PC-9 (cell line): Measurements from ENCODE around the gene EGR1.

Experiments
- CTCF ChIP-seq: fragments of 200-600 bp; sonication (generic); conservative IDR thresholded peaks from 2 replicates; pipeline ENCODE4 v1.6.1; 2017; ENCODE audit warnings: mixed run types, antibody characterized with exemption, mild to moderate bottlenecking, moderate library complexity
- EZH2 ChIP-seq: fragments of 200-600 bp; sonication (generic); IDR thresholded peaks from 2 replicates; pipeline ENCODE4 v1.8.0; 2017; ENCODE audit warnings: antibody characterized with exemption, low read depth

DNA sequence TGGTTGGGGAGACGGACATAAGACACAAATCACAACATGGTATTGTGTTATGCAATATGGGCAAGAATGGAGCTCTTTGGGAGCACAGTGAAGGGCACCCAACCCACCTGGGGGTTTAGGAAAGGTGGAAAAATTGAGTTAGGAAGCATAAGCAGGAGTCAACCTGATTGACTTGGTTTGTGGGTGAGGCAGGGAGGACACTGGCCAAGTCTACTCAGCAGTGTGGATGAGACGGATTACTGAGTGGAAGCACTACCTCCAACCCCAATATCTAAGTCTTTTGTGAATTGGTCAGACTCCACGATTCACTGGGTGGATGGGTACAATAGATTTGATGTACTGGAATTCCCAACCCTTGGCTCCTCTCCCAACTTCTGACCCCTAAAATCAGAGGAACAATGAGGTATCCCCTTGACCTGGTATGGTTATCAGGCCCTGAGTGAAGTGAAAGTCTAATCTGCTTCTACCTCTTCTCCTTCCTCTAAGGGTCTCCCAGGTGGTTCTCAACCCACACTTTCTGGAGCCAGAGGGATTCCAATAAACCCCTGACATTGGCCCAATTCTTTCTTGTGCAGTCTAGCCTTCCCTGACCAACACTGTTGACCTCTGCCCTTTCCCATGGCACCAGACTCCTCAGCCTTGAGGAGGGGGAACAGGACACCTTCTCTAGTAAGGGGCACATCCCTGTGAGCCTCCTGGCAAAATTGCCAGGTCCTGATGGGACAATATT is 5.2 kb downstream of the EGR1 start:
- TF ChIP-seq CTCF (no peak), EZH2 (no peak)
